Loucy (cell line): ENCODE measurements around the gene CCDC102B.
"Not testable (repeated sequence)": the region's sequence is repeated elsewhere in the genome, so short reads cannot be mapped to it uniquely, and the experiment has no call there.

Source experiments
- H2AFZ ChIP-seq: fragments of 200-600 bp; sonication (generic); 2 replicates; pipeline ENCODE4 v1.6.0; 2016; ENCODE audit warnings: antibody characterized with exemption, mild to moderate bottlenecking, low read length, moderate library complexity
- H3F3A ChIP-seq: fragments of 200-600 bp; 2 replicates; pipeline ENCODE4 v1.6.0; 2016; ENCODE audit warnings: antibody characterized with exemption, low read depth, mild to moderate bottlenecking
- H3K27me3 ChIP-seq: fragments of 200-600 bp; sonication (generic); 2 replicates; pipeline ENCODE4 v1.6.1; 2014; ENCODE audit warnings: low read length, mild to moderate bottlenecking; ENCODE audit not compliant: insufficient read depth, poor library complexity, severe bottlenecking
- H3K36me3 ChIP-seq: fragments of 200-600 bp; sonication (generic); 2 replicates; pipeline ENCODE4 v1.6.1; 2016; ENCODE audit warnings: low read length; ENCODE audit not compliant: insufficient read depth
- H3K4me1 ChIP-seq: fragments of 200-600 bp; sonication (generic); 2 replicates; pipeline ENCODE4 v1.5.1; 2014; ENCODE audit warnings: low read length, mild to moderate bottlenecking; ENCODE audit not compliant: insufficient read depth, poor library complexity, severe bottlenecking
- H3K4me2 ChIP-seq: fragments of 200-600 bp; sonication (generic); 2 replicates; pipeline ENCODE4 v1.6.0; 2014; ENCODE audit warnings: antibody characterized with exemption, low read length, low read depth, mild to moderate bottlenecking; ENCODE audit not compliant: poor library complexity, severe bottlenecking
- H3K4me3 ChIP-seq: fragments of 200-600 bp; sonication (generic); 2 replicates; pipeline ENCODE4 v1.5.1; 2014; ENCODE audit warnings: low read length, mild to moderate bottlenecking, mixed read lengths; ENCODE audit not compliant: poor library complexity, severe bottlenecking
- H3K79me2 ChIP-seq: fragments of 200-600 bp; sonication (generic); 2 replicates; pipeline ENCODE4 v1.6.1; 2014; ENCODE audit warnings: low read length; ENCODE audit not compliant: insufficient read depth
- H3K9ac ChIP-seq: fragments of 200-600 bp; sonication (generic); 2 replicates; pipeline ENCODE4 v1.6.0; 2014; ENCODE audit warnings: mild to moderate bottlenecking, low read depth, low read length, moderate library complexity; ENCODE audit not compliant: poor library complexity, severe bottlenecking
- H3K9me2 ChIP-seq: fragments of 200-600 bp; sonication (generic); replicated peaks from 2 replicates; pipeline ENCODE4 v1.6.1; 2016; ENCODE audit warnings: low read depth, low read length, mixed read lengths
- H3K9me3 ChIP-seq: fragments of 200-600 bp; sonication (generic); 2 replicates; pipeline ENCODE4 v1.6.1; 2014; ENCODE audit warnings: mild to moderate bottlenecking, antibody characterized with exemption, low read length, low read depth; ENCODE audit not compliant: insufficient read depth
- H4K20me1 ChIP-seq: fragments of 200-600 bp; sonication (generic); 2 replicates; pipeline ENCODE4 v1.6.0; 2014; ENCODE audit warnings: antibody characterized with exemption, low read length, mild to moderate bottlenecking; ENCODE audit not compliant: insufficient read depth, poor library complexity, severe bottlenecking
- CTCF ChIP-seq: fragments of 200-600 bp; sonication (generic); conservative IDR thresholded peaks from 2 replicates; pipeline ENCODE4 v1.5.1; 2014; ENCODE audit warnings: mild to moderate bottlenecking, antibody characterized with exemption, low read length
- EZH2phosphoT487 ChIP-seq: fragments of 200-600 bp; IDR thresholded peaks from 2 replicates; pipeline ENCODE4 v1.6.1; 2018; ENCODE audit warnings: antibody characterized with exemption, mild to moderate bottlenecking, moderate library complexity, borderline replicate concordance

CCDC102B gene

GRCh38 chr18:68784071-68784470 lies 13.8 kb upstream of the CCDC102B start:
- TF ChIP-seq CTCF (no peak), EZH2phosphoT487 (no peak)
- Histone ChIP-seq H2AFZ (no peak overlapping the region), H3K4me1 (no peaks in the 10 kb centered on the region)

GRCh38 chr18:68790290-68790689 lies 7.6 kb upstream of the CCDC102B start:
- H3F3A ChIP-seq, H2AFZ ChIP-seq, H3K4me2 ChIP-seq, H3K9me3 ChIP-seq, H3K4me1 ChIP-seq, H3K79me2 ChIP-seq, H3K27me3 ChIP-seq, H3K9me2 ChIP-seq, H4K20me1 ChIP-seq, H3K36me3 ChIP-seq, H3K9ac ChIP-seq, H3K4me3 ChIP-seq: not testable (repeated sequence)

More at GRCh38 chr18:68784071-68784470, 13.8 kb upstream of the CCDC102B start:
- H3K36me3 ChIP-seq = no peaks in the 10 kb centered on the region
- no peaks in the 10 kb centered on the region for H3K9me3 ChIP-seq
- no peak overlapping the region for H3K4me2 ChIP-seq
- no peaks in the 10 kb centered on the region for H3F3A ChIP-seq
- no peaks in the 10 kb centered on the region for H3K27me3 ChIP-seq
- H4K20me1 ChIP-seq = no peaks in the 10 kb centered on the region
- H3K79me2 ChIP-seq = no peaks in the 10 kb centered on the region
- no peaks in the 10 kb centered on the region for H3K9me2 ChIP-seq
- H3K4me3 ChIP-seq = no peak overlapping the region
- H3K9ac ChIP-seq = no peak overlapping the region

- Histone ChIP-seq H3K9me2 (no peaks in the 10 kb centered on the region), H3F3A (no peaks in the 10 kb centered on the region), H3K4me3 (no peak overlapping the region), H2AFZ (no peak overlapping the region), H3K9me3 (no peaks in the 10 kb centered on the region), H3K9ac (no peak overlapping the region), H3K79me2 (no peaks in the 10 kb centered on the region), H3K4me2 (no peak overlapping the region), H4K20me1 (no peaks in the 10 kb centered on the region), H3K27me3 (no peaks in the 10 kb centered on the region), H3K36me3 (no peaks in the 10 kb centered on the region), H3K4me1 (peaks cover 10% of the 10 kb centered on the region)
- TF ChIP-seq EZH2phosphoT487 = no peak
- no peak for TF ChIP-seq CTCF
Measured at GRCh38 chr18:68791801-68792200, 6.1 kb upstream of the CCDC102B start.

GRCh38 chr18:68793951-68794350 lies 3.9 kb upstream of the CCDC102B start:
- Histone ChIP-seq H3K9ac (no peak overlapping the region), H3K4me1 (peaks cover 26% of the 10 kb centered on the region), H3K79me2 (no peaks in the 10 kb centered on the region), H4K20me1 (no peaks in the 10 kb centered on the region), H3K9me2 (no peaks in the 10 kb centered on the region), H3K36me3 (no peaks in the 10 kb centered on the region), H2AFZ (no peak overlapping the region), H3K4me3 (no peak overlapping the region), H3K9me3 (no peaks in the 10 kb centered on the region), H3K27me3 (no peaks in the 10 kb centered on the region), H3F3A (no peaks in the 10 kb centered on the region), H3K4me2 (no peak overlapping the region)
- no peak for TF ChIP-seq CTCF
- TF ChIP-seq EZH2phosphoT487 = no peak
